Sigmoid colon (tissue), 4 donors: ENCODE results near the gene GLIS1.

Experiments used
- CTCF ChIP-seq, 4 experiments: fragments of 450-650 bp in 3 of 4; fragments of 200-600 bp in 1 of 4; IDR thresholded peaks; one replicate each; pipeline ENCODE4 v1.5.1; 2016 to 2019; ENCODE audit warnings: antibody characterized with exemption in 4 of 4, mild to moderate bottlenecking in 3 of 4, moderate library complexity in 2 of 4
- EP300 ChIP-seq, 4 donors: sonication (generic); formaldehyde crosslinking; IDR thresholded peaks; one replicate each; pipeline ENCODE4 v1.6.1; 2017; ENCODE audit warnings: antibody characterized with exemption in 4 of 4
- POLR2AphosphoS5 ChIP-seq, 4 donors: sonication (generic); formaldehyde crosslinking; IDR thresholded peaks; one replicate each; pipeline ENCODE4 v1.6.1; 2017; ENCODE audit warnings: antibody characterized with exemption in 4 of 4

GRCh38 chr1:53508991-53509666 is 229.8 kb downstream of the GLIS1 start:
- TF ChIP-seq CTCF (IDR thresholded peaks at IDR 0.05) (no peak), EP300 (IDR thresholded peaks at IDR 0.05) (no peak), POLR2AphosphoS5 (IDR thresholded peaks at IDR 0.05) (no peak)
